ENCODE measurements around the gene IQGAP1.

The IQGAP1 gene

DNA sequence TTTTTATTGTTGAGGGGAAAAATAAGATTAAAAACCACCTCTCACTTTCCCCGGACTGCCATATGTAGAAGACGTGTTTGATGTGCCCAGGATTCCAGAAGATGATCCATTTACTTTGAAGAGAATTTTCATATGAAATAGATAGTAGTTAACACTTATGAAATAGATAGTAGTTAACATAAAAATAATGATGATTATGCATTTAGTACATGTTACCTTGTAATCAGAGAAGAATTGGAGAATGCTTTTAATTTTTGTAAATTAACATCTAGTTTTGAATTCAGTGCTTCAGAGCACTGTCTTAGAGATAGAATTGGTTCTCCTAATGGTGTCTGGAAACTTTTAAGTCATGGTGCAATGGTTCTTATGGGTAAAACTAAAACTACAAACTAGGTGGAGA lies 95.6 kb downstream of the IQGAP1 start:
- TF ChIP-seq CTCF (IDR thresholded peaks at IDR 0.05; ENCODE audit: poor library complexity, severe bottlenecking): no peak

GRCh38 chr15:90487186-90487585 lies 99.1 kb downstream of the IQGAP1 start:
- Histone ChIP-seq H3K4me1 (ENCODE audit: insufficient read depth, poor library complexity, severe bottlenecking) (peaks cover 8% of the 10 kb centered on the region), H3K27me3 (ENCODE audit: insufficient read depth, poor library complexity, severe bottlenecking) (no peaks in the 10 kb centered on the region), H3K27ac (ENCODE audit: poor library complexity, severe bottlenecking) (no peak overlapping the region), H3K36me3 (ENCODE audit: low read depth) (peaks cover 100% of the 10 kb centered on the region), H3K9me3 (ENCODE audit: severe bottlenecking) (no peaks in the 10 kb centered on the region), H3K4me3 (ENCODE audit: severe bottlenecking) (no peak overlapping the region)
- DNase-seq (ENCODE audit: low spot score): no peak
- no peak for ATAC-seq (ENCODE audit: low read depth)
- no peak for TF ChIP-seq CTCF (IDR thresholded peaks at IDR 0.05; ENCODE audit: poor library complexity, severe bottlenecking)

More for the DNA sequence above, 95.6 kb downstream of the IQGAP1 start:
- Histone ChIP-seq H3K36me3 (ENCODE audit: low read depth) (peaks cover 93% of the 10 kb centered on the region), H3K4me3 (ENCODE audit: severe bottlenecking) (no peak overlapping the region), H3K4me1 (ENCODE audit: insufficient read depth, poor library complexity, severe bottlenecking) (peaks cover 20% of the 10 kb centered on the region), H3K27me3 (ENCODE audit: insufficient read depth, poor library complexity, severe bottlenecking) (no peaks in the 10 kb centered on the region), H3K9me3 (ENCODE audit: severe bottlenecking) (no peaks in the 10 kb centered on the region), H3K27ac (ENCODE audit: poor library complexity, severe bottlenecking) (no peak overlapping the region)
- no peak for DNase-seq (ENCODE audit: low spot score)
- ATAC-seq (ENCODE audit: low read depth): no peak

DNA sequence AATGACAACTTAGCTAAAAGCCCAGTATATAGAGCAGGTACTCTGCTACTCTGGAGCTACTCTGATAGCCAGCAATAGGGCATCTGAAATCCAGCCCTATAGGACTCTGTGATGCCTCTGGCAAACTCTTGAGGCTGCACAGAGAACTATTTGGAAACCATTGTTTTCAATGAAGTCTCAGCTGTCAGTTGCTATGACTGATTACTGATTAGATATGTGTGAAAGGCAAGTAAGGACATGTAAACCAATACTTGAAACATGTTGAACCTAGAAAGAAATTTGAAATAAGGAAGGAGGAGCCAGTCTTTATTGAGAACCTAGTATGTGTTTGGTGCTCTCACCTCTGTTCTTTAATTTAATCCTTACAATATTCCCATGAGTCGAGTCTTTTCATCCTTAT lies 101.5 kb downstream of the IQGAP1 start:
- Histone ChIP-seq H3K36me3 (ENCODE audit: low read depth) (peaks cover 100% of the 10 kb centered on the region), H3K4me1 (ENCODE audit: insufficient read depth, poor library complexity, severe bottlenecking) (peaks cover 8% of the 10 kb centered on the region), H3K4me3 (ENCODE audit: severe bottlenecking) (no peak overlapping the region), H3K27me3 (ENCODE audit: insufficient read depth, poor library complexity, severe bottlenecking) (no peaks in the 10 kb centered on the region), H3K27ac (ENCODE audit: poor library complexity, severe bottlenecking) (peak overlapping the region; percentile 1), H3K9me3 (ENCODE audit: severe bottlenecking) (no peaks in the 10 kb centered on the region)
- peak; percentile 60; the same call in 2 of the 3 replicates for ATAC-seq (ENCODE audit: low read depth)
- no peak for TF ChIP-seq CTCF (IDR thresholded peaks at IDR 0.05; ENCODE audit: poor library complexity, severe bottlenecking)
- DNase-seq (ENCODE audit: low spot score): no peak

GRCh38 chr15:90489944-90490343 lies 101.9 kb downstream of the IQGAP1 start:
- Histone ChIP-seq H3K4me3 (ENCODE audit: severe bottlenecking) (no peak overlapping the region), H3K9me3 (ENCODE audit: severe bottlenecking) (no peaks in the 10 kb centered on the region), H3K4me1 (ENCODE audit: insufficient read depth, poor library complexity, severe bottlenecking) (peaks cover 8% of the 10 kb centered on the region), H3K27me3 (ENCODE audit: insufficient read depth, poor library complexity, severe bottlenecking) (no peaks in the 10 kb centered on the region), H3K27ac (ENCODE audit: poor library complexity, severe bottlenecking) (peak overlapping the region; percentile 1), H3K36me3 (ENCODE audit: low read depth) (peaks cover 100% of the 10 kb centered on the region)
- DNase-seq (ENCODE audit: low spot score): no peak
- no peak for ATAC-seq (ENCODE audit: low read depth)
- no peak for TF ChIP-seq CTCF (IDR thresholded peaks at IDR 0.05; ENCODE audit: poor library complexity, severe bottlenecking)

DNA sequence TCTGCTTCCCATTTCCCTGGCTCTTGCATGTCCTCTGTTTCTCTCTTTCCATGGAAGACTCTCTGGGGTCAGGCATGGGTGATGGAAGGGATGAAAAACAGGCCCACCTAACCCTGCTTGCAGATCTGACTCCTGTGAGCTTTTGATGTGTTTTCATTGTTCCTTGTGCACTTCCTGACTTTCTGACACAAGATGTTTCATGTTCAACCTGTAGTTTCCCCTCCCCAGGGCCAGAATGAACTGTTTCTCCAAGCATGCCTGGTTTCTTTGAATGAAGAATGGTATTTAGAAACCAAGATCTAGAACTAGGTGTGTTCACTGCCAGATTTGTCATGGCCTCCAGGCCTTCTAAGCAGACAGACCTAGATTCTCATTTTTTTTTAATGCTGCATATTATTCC lies 105.6 kb downstream of the IQGAP1 start:
- H3K9me3 ChIP-seq (ENCODE audit: severe bottlenecking): no peaks in the 10 kb centered on the region
- ATAC-seq (ENCODE audit: low read depth) (no peak), DNase-seq (ENCODE audit: low spot score) (no peak)
- no peak overlapping the region for H3K4me3 ChIP-seq (ENCODE audit: severe bottlenecking)
- no peak overlapping the region for H3K27ac ChIP-seq (ENCODE audit: poor library complexity, severe bottlenecking)
- H3K4me1 ChIP-seq (ENCODE audit: insufficient read depth, poor library complexity, severe bottlenecking): peaks cover 8% of the 10 kb centered on the region
- TF ChIP-seq CTCF (IDR thresholded peaks at IDR 0.05; ENCODE audit: poor library complexity, severe bottlenecking): no peak
- H3K36me3 ChIP-seq (ENCODE audit: low read depth): peaks cover 98% of the 10 kb centered on the region
- H3K27me3 ChIP-seq (ENCODE audit: insufficient read depth, poor library complexity, severe bottlenecking): no peaks in the 10 kb centered on the region

All from RWPE2 (cell line).